HFFc6 (cell line): Measurements from ENCODE around the gene ASPN. TPM values are rescaled to one million over a fixed set of nuclear protein-coding genes. Genes with fewer than 3 reads are reported as not detected.
"Not testable (repeated sequence)": the region's sequence is repeated elsewhere in the genome, so short reads cannot be mapped to it uniquely, and the experiment has no call there.

Experiments
- DNase-seq: peaks from one replicate; pipeline ENCODE4 v3.0.0-alpha.2; 2018
- H3K27ac Mint-ChIP-seq: 2 replicates; pipeline ENCODE4 v1.8.0; 2020; ENCODE audit warnings: mild to moderate bottlenecking, mixed read lengths
- H3K27me3 Mint-ChIP-seq: 2 replicates; pipeline ENCODE4 v1.8.0; 2021; ENCODE audit warnings: mild to moderate bottlenecking, moderate library complexity, mixed read lengths; ENCODE audit not compliant: insufficient read depth
- H3K36me3 Mint-ChIP-seq: 2 replicates; pipeline ENCODE4 v1.8.0; 2021; ENCODE audit warnings: low read depth, mixed read lengths
- H3K4me1 Mint-ChIP-seq: 2 replicates; pipeline ENCODE4 v1.8.0; 2020; ENCODE audit warnings: low read depth, mixed read lengths
- H3K4me3 Mint-ChIP-seq: 2 replicates; pipeline ENCODE4 v1.8.0; 2020; ENCODE audit warnings: mild to moderate bottlenecking, moderate library complexity, mixed read lengths
- H3K9me3 Mint-ChIP-seq: 2 replicates; pipeline ENCODE4 v1.8.0; 2020; ENCODE audit warnings: mild to moderate bottlenecking, mixed read lengths
- total RNA-seq, 6 experiments: library from RNA; stranded (reverse); fragmentation: NEBNext Ultra II Directional; extraction: Animal tissue kit (Norgen Biotek cat#: 25700); gene quantifications; 2 replicates in 1 of 6; 3 replicates in 5 of 6; pipeline ENCODE4 v1.2.3, GENCODE V29; 2021
- TF ChIP-seq, protein P1 (sequence below): fragments of 200-600 bp; sonication (generic); IDR thresholded peaks from 2 replicates; pipeline ENCODE4 v1.5.0; 2021; ENCODE audit warnings: antibody characterized with exemption, mild to moderate bottlenecking

ASPN gene
- total RNA-seq, 6 experiments from 2014 or later = 4.0 to 6.7 (median 4.6) TPM

DNA sequence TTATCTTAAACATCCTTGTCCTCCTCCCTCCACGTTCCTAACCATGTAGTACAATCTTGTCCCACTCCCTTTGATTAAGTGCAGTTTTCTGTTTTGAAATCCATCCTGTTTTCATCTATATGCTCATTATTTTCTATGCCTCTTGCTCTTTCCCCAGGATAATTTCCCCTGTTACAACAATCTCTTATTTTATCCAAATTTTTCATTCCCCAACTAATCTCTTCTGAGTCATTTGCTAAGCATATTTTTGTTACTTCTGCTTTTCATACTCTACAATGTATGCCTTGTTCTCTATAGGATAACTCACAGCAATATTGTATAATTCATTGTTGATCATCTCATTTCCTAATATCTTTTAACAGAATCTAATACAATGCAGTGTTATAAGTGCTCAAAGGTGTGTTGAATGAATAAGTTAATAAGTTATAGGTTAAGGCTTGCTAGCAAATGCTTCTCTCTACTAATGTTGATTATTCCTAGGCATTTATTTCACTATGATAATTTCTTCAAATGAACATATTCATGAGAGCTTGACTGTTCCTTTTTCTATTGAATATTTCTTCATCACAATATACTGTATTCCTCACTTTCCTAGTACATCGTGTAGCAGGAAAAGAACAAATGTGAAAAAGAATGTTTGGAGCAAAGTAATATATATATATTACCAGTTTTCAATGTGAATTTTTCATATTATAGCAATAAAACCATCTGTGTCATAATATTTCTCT is 59.5 kb downstream of the ASPN start:
- peaks cover 33% of the 10 kb centered on the region for H3K4me1 Mint-ChIP-seq
- TF ChIP-seq, protein P1, sequence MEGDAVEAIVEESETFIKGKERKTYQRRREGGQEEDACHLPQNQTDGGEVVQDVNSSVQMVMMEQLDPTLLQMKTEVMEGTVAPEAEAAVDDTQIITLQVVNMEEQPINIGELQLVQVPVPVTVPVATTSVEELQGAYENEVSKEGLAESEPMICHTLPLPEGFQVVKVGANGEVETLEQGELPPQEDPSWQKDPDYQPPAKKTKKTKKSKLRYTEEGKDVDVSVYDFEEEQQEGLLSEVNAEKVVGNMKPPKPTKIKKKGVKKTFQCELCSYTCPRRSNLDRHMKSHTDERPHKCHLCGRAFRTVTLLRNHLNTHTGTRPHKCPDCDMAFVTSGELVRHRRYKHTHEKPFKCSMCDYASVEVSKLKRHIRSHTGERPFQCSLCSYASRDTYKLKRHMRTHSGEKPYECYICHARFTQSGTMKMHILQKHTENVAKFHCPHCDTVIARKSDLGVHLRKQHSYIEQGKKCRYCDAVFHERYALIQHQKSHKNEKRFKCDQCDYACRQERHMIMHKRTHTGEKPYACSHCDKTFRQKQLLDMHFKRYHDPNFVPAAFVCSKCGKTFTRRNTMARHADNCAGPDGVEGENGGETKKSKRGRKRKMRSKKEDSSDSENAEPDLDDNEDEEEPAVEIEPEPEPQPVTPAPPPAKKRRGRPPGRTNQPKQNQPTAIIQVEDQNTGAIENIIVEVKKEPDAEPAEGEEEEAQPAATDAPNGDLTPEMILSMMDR = no peak
- H3K4me3 Mint-ChIP-seq = no peak overlapping the region
- DNase-seq = no peak
- H3K27ac Mint-ChIP-seq = no peak overlapping the region
- H3K9me3 Mint-ChIP-seq = no peaks in the 10 kb centered on the region
- no peaks in the 10 kb centered on the region for H3K36me3 Mint-ChIP-seq
- H3K27me3 Mint-ChIP-seq = no peaks in the 10 kb centered on the region

GRCh38 chr9:92414566-92414965 is 67.7 kb downstream of the ASPN start:
- no peak for DNase-seq
- H3K9me3 Mint-ChIP-seq = no peaks in the 10 kb centered on the region

GRCh38 chr9:92411157-92411556 is 71.1 kb downstream of the ASPN start:
- DNase-seq, H3K9me3 Mint-ChIP-seq, H3K36me3 Mint-ChIP-seq, H3K27ac Mint-ChIP-seq, H3K4me3 Mint-ChIP-seq, H3K27me3 Mint-ChIP-seq: not testable (repeated sequence)
- peaks cover 20% of the 10 kb centered on the region for H3K4me1 Mint-ChIP-seq

More at GRCh38 chr9:92414566-92414965, 67.7 kb downstream of the ASPN start:
- H3K4me1 Mint-ChIP-seq = peaks cover 19% of the 10 kb centered on the region
- no peaks in the 10 kb centered on the region for H3K27me3 Mint-ChIP-seq
- H3K4me3 Mint-ChIP-seq = no peak overlapping the region
- no peaks in the 10 kb centered on the region for H3K36me3 Mint-ChIP-seq
- TF ChIP-seq, protein P1 = no peak
- H3K27ac Mint-ChIP-seq = no peak overlapping the region

DNA sequence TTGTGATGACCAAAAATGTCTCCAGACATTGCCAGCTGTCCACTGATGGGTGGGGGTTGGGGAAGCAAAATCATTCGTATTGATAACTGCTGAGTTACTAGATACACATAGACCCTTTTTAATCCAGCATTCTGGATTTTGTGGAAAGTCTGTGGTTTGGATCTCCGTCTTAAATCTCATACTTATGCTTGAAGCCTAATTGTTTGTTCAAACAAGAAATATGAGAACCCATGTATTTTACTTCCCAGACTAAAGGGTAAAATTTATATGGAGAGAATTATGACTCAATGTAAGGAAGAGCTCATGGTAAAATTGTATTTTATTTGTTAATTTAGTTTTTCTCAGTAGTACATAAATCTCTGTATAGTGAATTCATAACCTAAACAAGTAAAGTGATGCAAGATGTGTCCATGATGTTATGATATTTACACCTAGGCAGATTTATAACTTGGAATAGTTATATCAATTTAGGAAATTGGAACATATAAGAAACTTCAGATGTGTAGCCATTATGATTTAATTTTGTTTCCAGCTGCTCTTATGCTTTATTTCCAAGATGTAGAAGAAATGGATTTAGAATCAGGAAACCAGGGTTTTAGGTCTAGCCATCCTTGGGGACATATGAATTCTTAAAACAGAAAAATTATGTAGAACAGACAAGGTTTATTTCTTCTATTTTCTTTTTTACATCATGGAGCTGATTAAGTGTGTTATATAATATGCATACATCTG is 73.4 kb downstream of the ASPN start:
- no peak overlapping the region for H3K27ac Mint-ChIP-seq
- TF ChIP-seq, protein P1 = no peak
- no peak overlapping the region for H3K4me3 Mint-ChIP-seq
- no peaks in the 10 kb centered on the region for H3K36me3 Mint-ChIP-seq
- no peaks in the 10 kb centered on the region for H3K9me3 Mint-ChIP-seq
- DNase-seq = no peak
- H3K4me1 Mint-ChIP-seq = peaks cover 29% of the 10 kb centered on the region
- H3K27me3 Mint-ChIP-seq = no peaks in the 10 kb centered on the region

DNA sequence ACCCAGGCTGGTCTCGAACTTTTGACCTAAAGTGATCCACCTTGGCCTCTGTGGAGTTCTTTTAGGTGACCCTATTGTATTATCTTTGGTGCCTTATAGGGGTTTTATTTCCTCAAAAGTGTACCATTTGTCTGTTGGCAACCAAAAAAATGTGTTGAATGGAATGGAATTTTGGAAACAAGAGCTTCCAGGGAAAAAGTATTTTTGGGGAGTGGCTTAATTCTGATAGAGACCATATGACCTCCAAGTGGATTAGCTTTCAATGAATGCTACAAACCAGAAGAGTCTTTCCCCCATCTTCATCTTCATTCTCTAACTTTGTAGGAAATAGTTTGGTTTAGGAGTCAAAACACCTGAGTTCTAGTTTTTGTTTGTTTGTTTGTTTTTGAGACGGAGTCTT is 74.5 kb downstream of the ASPN start:
- H3K27me3 Mint-ChIP-seq = no peaks in the 10 kb centered on the region
- no peak overlapping the region for H3K27ac Mint-ChIP-seq
- no peaks in the 10 kb centered on the region for H3K36me3 Mint-ChIP-seq
- no peak overlapping the region for H3K4me3 Mint-ChIP-seq
- no peaks in the 10 kb centered on the region for H3K9me3 Mint-ChIP-seq
- peaks cover 29% of the 10 kb centered on the region for H3K4me1 Mint-ChIP-seq
- DNase-seq = no peak
- TF ChIP-seq, protein P1 = no peak

DNA sequence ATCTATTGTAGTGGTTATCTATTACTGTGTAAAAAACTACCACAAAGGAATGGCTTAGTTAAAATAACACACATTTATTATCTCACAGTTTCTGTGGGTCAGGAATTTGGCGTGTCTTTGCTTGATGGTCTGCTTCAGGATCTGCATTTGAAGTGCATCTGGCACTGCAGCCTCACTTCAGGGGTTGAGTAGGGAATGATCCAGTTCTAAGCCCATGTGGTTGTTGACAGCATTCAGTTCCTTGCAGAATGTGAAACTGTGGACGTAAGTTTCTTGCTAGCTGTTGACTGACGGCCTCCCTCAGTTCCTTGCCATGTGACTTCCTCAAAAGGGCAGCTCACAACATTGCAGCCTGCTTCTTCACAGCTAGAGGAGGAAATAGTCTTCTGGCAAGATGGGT is 75.8 kb downstream of the ASPN start:
- Mint-ChIP-seq H3K4me1 (peaks cover 29% of the 10 kb centered on the region), H3K36me3 (no peaks in the 10 kb centered on the region)
- DNase-seq = no peak

More for the DNA sequence above, 75.8 kb downstream of the ASPN start:
- Mint-ChIP-seq H3K4me3 (no peak overlapping the region), H3K27me3 (no peaks in the 10 kb centered on the region), H3K9me3 (no peaks in the 10 kb centered on the region), H3K27ac (no peak overlapping the region)
- TF ChIP-seq, protein P1 = no peak
